K562 (cell line): Measurements from ENCODE around the gene TCF15. TPM values are rescaled to one million over a fixed set of nuclear protein-coding genes. Genes with fewer than 3 reads are reported as not detected.
A peak's percentile ranks its signal among the peaks of the same experiment; 100 is the strongest.

ENCODE experiments used
- ARHGAP35 ChIP-seq: fragments of 450-650 bp; IDR thresholded peaks from 2 replicates; pipeline ENCODE4 v1.6.1; 2018; ENCODE audit not compliant: partially characterized antibody
- ATF2 ChIP-seq: sonication (generic); formaldehyde crosslinking; IDR thresholded peaks from 2 replicates; pipeline ENCODE4 v1.8.1; 2022; ENCODE audit warnings: missing genetic modification reagents
- ELF2 ChIP-seq: fragments of 250-450 bp; sonication (Bioruptor Pico); IDR thresholded peaks from 2 replicates; pipeline ENCODE4 v1.5.0; 2021; ENCODE audit warnings: mild to moderate bottlenecking
- FOXP4 ChIP-seq: sonication (generic); formaldehyde crosslinking; IDR thresholded peaks from 2 replicates; pipeline ENCODE4 v1.8.0; 2022; ENCODE audit warnings: mild to moderate bottlenecking, missing genetic modification reagents, borderline replicate concordance
- MAX ChIP-seq: sonication (generic); formaldehyde crosslinking; IDR thresholded peaks from 2 replicates; pipeline ENCODE4 v1.9.0; 2022; ENCODE audit warnings: mild to moderate bottlenecking, missing genetic modification reagents
- MCM7 ChIP-seq, 2 experiments: fragments of 450-650 bp; IDR thresholded peaks; 2 replicates each; pipeline ENCODE4 v1.6.1; 2016 to 2018
- PRDM10 ChIP-seq: fragments of 450-650 bp; IDR thresholded peaks from 2 replicates; pipeline ENCODE4 v1.6.1; 2018; ENCODE audit not compliant: partially characterized antibody
- ZC3H11A ChIP-seq: IDR thresholded peaks from 2 replicates; pipeline ENCODE4 v1.6.1; 2012; ENCODE audit warnings: low read depth, low read length, improper control_type of control experiment
- ZNF197 ChIP-seq: fragments of 200-800 bp; sonication (Bioruptor generic); IDR thresholded peaks from 2 replicates; pipeline ENCODE4 v1.6.1; 2016; ENCODE audit warnings: low read depth, missing genetic modification characterization, missing compliant biosample characterization
- ZNF280A ChIP-seq: fragments of 450-650 bp; IDR thresholded peaks from 2 replicates; pipeline ENCODE4 v1.6.1; 2018; ENCODE audit warnings: mild to moderate bottlenecking, low read depth; ENCODE audit not compliant: partially characterized antibody
- polyA plus RNA-seq, 8 experiments: library from polyadenylated mRNA; depleted of rRNA in 4 of 8; stranded (reverse) in 5 of 8; unstranded in 3 of 8; fragments of >200 nt; fragmentation: Nextera tagmentation in 2 of 8; fragmentation: Illumina TruSeq in 1 of 8; extraction: Ambion mirVana in 2 of 8; extraction: Trizol in 1 of 8; gene quantifications; 2 replicates each; pipeline versions ENCODE4 v1.2.1 to v1.2.3, GENCODE V29; 2011 to 2014; ENCODE audit warnings: inconsistent platforms in 1 of 8, missing spikeins in 1 of 8
- total RNA-seq, 7 experiments: library from RNA; depleted of rRNA in 6 of 7; stranded (reverse); fragments of >200 nt in 6 of 7; fragmentation: Illumina TruSeq in 2 of 7; extraction: Trizol in 2 of 7; gene quantifications; 2 replicates each; pipeline versions ENCODE4 v1.2.1 to v1.2.3, GENCODE V29; 2011 to 2021; ENCODE audit warnings: low replicate concordance in 1 of 7

TCF15 gene
- total and polyA plus RNA-seq, 9 of the 15 experiments (the other 6 are each of a cell fraction or from before 2014, with no cell fraction given) = 0.04 to 5.0 (median 1.2) TPM

- TF ChIP-seq MAX (CRISPR knock-in tag) (0 out of 2 replicates have a peak, but pooled peaks have one; percentile 26), PRDM10 (peak; percentile 73), ZNF197 (CRISPR knock-in tag) (no peak), ATF2 (CRISPR knock-in tag) (no peak), FOXP4 (no peak), ARHGAP35 (no peak), MCM7 (IDR thresholded peaks at IDR 0.05) (no peak), ZNF280A (no peak), ELF2 (no peak), ZC3H11A (no peak)
Measured at GRCh38 chr20:650954-651353, 40.8 kb upstream of the TCF15 start (continued).
